22Rv1 (cell line): ENCODE measurements around the gene ZNF316.

Source experiments
- ZFX ChIP-seq: fragments of 450-650 bp; IDR thresholded peaks from 2 replicates; pipeline ENCODE4 v1.6.1; 2017; ENCODE audit warnings: antibody characterized with exemption, borderline replicate concordance
- TF ChIP-seq, protein P1 (sequence below): fragments of 450-650 bp; IDR thresholded peaks from 2 replicates; pipeline ENCODE4 v1.5.1; 2017; ENCODE audit warnings: mild to moderate bottlenecking

DNA sequence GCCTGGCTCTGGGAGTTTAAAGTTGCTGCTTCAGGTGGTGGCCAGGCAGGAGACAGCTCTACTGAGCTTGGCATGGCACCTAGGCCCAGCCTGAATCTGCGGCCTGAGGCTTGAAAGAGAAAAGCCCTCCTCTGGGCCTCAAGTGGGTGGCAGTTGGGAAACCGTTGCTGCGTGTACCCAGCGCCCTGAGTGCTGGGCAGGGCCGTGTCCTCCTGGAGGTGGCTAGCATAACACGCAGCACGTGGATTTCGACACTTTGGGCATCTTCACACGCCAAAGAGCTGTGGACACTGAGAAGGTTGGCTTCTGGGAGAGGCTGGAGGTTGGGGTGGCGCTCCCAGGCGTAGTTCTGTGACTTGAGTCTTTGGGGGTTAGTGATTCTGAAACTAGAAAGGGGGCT lies 2.5 kb downstream of the ZNF316 start:
- TF ChIP-seq, protein P1, sequence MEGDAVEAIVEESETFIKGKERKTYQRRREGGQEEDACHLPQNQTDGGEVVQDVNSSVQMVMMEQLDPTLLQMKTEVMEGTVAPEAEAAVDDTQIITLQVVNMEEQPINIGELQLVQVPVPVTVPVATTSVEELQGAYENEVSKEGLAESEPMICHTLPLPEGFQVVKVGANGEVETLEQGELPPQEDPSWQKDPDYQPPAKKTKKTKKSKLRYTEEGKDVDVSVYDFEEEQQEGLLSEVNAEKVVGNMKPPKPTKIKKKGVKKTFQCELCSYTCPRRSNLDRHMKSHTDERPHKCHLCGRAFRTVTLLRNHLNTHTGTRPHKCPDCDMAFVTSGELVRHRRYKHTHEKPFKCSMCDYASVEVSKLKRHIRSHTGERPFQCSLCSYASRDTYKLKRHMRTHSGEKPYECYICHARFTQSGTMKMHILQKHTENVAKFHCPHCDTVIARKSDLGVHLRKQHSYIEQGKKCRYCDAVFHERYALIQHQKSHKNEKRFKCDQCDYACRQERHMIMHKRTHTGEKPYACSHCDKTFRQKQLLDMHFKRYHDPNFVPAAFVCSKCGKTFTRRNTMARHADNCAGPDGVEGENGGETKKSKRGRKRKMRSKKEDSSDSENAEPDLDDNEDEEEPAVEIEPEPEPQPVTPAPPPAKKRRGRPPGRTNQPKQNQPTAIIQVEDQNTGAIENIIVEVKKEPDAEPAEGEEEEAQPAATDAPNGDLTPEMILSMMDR: no peak
- TF ChIP-seq ZFX: no peak
